Prostate gland (tissue), 2 donors: ENCODE data around the gene PSMD13. TPM values are rescaled to one million over a fixed set of nuclear protein-coding genes. Genes with fewer than 3 reads are reported as not detected.

Source experiments
- DNase-seq: peaks from one replicate; pipeline ENCODE4 v3.0.0-alpha.2; 2019; ENCODE audit warnings: low spot score
- H3K27ac ChIP-seq, 2 donors: fragments of 200-600 bp; sonication (generic); 2 replicates each; pipeline ENCODE4 v1.5.1; 2017 to 2019
- H3K27me3 ChIP-seq: fragments of 200-600 bp; sonication (generic); replicated peaks from 2 replicates; pipeline ENCODE4 v1.5.1; 2019; ENCODE audit not compliant: insufficient read depth
- H3K36me3 ChIP-seq, 2 donors: fragments of 200-600 bp; sonication (generic); 1 replicate in 1 of 2; 2 replicates in 1 of 2; pipeline versions ENCODE4 v1.5.1 to v1.8.1; 2017 to 2019
- H3K4me1 ChIP-seq: fragments of 200-600 bp; sonication (generic); replicated peaks from 2 replicates; pipeline ENCODE4 v1.5.1; 2019
- H3K4me3 ChIP-seq, 2 donors: fragments of 200-600 bp; sonication (generic); 2 replicates each; pipeline ENCODE4 v1.5.1; 2017 to 2019
- H3K9me3 ChIP-seq: fragments of 200-600 bp; sonication (generic); 2 replicates; pipeline ENCODE4 v1.5.1; 2017
- POLR2A ChIP-seq: fragments of 450-650 bp; IDR thresholded peaks from one replicate; pipeline ENCODE4 v1.6.1; 2016; ENCODE audit warnings: antibody characterized with exemption, mild to moderate bottlenecking
- POLR2AphosphoS5 ChIP-seq: sonication (generic); formaldehyde crosslinking; IDR thresholded peaks from one replicate; pipeline ENCODE4 v1.6.1; 2017; ENCODE audit warnings: antibody characterized with exemption
- WGBS: methylation state at CpG from one replicate; pipeline ENCODE4 v1.1.5; 2018; 5-methylcytosine and 5-hydroxymethylcytosine counted together
- intact Hi-C: fragments of 100-400 bp; cut with DNase I; formaldehyde crosslinking; loops from one replicate; pipeline ENCODE4 v1.14.2; 2022
- total RNA-seq, 2 donors: library from RNA; depleted of rRNA; stranded (reverse); fragments of >200 nt; gene quantifications; one replicate each; pipeline ENCODE4 v1.1.0, GENCODE V29; 2016
- TF ChIP-seq, protein P1 (sequence below), 4 experiments: fragments of 200-600 bp in 2 of 4; fragments of 450-650 bp in 2 of 4; sonication (generic) in 2 of 4; IDR thresholded peaks; 1 replicate in 3 of 4; 2 replicates in 1 of 4; pipeline ENCODE4 v1.5.1; 2016 to 2019; ENCODE audit warnings: antibody characterized with exemption in 4 of 4, mild to moderate bottlenecking in 2 of 4, moderate library complexity in 2 of 4

The PSMD13 gene
- total RNA-seq, 2 donors from 2014 or later, result 87.4 to 129 TPM

GRCh38 chr11:293852-294661 is 57.3 kb downstream of the PSMD13 start:
- Histone ChIP-seq H3K4me1 (no peaks in the 10 kb centered on the region), H3K27ac (no peak overlapping the region), H3K36me3 (no peaks in the 10 kb centered on the region), H3K27me3 (peaks cover 2% of the 10 kb centered on the region), H3K4me3 (no peak overlapping the region), H3K9me3 (no peaks in the 10 kb centered on the region)
- no peak for DNase-seq
- intact Hi-C loops, result no loop called here
- TF ChIP-seq, protein P1, sequence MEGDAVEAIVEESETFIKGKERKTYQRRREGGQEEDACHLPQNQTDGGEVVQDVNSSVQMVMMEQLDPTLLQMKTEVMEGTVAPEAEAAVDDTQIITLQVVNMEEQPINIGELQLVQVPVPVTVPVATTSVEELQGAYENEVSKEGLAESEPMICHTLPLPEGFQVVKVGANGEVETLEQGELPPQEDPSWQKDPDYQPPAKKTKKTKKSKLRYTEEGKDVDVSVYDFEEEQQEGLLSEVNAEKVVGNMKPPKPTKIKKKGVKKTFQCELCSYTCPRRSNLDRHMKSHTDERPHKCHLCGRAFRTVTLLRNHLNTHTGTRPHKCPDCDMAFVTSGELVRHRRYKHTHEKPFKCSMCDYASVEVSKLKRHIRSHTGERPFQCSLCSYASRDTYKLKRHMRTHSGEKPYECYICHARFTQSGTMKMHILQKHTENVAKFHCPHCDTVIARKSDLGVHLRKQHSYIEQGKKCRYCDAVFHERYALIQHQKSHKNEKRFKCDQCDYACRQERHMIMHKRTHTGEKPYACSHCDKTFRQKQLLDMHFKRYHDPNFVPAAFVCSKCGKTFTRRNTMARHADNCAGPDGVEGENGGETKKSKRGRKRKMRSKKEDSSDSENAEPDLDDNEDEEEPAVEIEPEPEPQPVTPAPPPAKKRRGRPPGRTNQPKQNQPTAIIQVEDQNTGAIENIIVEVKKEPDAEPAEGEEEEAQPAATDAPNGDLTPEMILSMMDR (IDR thresholded peaks at IDR 0.05), result no peak
- no peak for TF ChIP-seq POLR2AphosphoS5
- no peak for TF ChIP-seq POLR2A
- WGBS, result 91% methylated on average over 26 of the region's 27 CpGs

GRCh38 chr11:294780-295179 is 58.0 kb downstream of the PSMD13 start:
- Histone ChIP-seq H3K27me3 (peaks cover 9% of the 10 kb centered on the region), H3K27ac (no peak overlapping the region), H3K36me3 (no peaks in the 10 kb centered on the region), H3K4me1 (no peaks in the 10 kb centered on the region), H3K4me3 (no peak overlapping the region), H3K9me3 (no peaks in the 10 kb centered on the region)
- no peak for DNase-seq
- intact Hi-C loops, result no loop called here
- no peak for TF ChIP-seq POLR2AphosphoS5
- no peak for TF ChIP-seq POLR2A
- WGBS, result 87% methylated on average over 16 of the region's 16 CpGs

DNA sequence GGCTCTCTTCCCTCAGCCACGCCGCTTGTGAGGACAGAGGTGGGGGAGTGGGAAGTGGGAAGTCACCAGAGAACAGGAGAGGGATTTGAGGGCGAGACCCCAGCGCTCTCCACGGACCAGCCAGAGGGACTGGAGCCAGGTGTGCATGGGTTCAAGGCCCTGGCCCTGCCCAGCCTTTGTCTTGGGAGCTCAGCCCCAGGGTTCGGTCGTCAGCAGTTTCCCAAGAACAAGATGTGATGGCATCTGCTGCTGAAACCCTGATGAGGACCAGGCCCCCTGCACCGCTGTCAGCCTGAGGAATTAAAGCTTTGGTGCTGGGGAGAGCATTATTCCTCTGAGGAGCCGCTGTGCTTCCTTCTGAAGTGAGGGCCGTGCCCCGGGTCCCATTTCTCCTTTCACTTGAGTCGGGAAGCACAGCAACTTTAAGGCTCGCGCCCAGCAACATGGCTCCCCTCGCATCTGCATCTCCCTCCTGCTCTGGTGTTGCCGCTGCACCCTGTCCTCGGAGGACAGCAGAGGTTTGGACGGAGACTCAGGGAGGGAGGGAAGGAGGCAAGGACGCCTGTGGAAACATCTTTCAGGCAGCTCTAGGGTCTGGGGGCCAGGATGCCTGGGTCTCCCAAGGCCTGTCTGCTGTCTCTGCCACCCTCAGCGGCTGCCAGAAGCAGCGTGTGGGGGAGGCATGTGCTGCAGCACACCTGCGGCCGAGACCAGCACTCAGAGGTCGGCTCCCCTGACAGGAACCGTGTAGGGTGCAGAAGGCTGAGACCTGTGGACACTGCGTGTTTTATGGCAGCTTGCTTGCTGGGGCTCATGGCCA is 58.8 kb downstream of the PSMD13 start:
- no peaks in the 10 kb centered on the region for H3K4me1 ChIP-seq
- H3K9me3 ChIP-seq, result no peaks in the 10 kb centered on the region
- no peak overlapping the region for H3K4me3 ChIP-seq
- no peaks in the 10 kb centered on the region for H3K36me3 ChIP-seq
- intact Hi-C loops, result no loop called here
- WGBS, result 81% methylated on average over 24 of the region's 26 CpGs
- DNase-seq, result no peak
- TF ChIP-seq POLR2AphosphoS5 (no peak), POLR2A (no peak)
- TF ChIP-seq, protein P1 (IDR thresholded peaks at IDR 0.05), result no peak
- no peak overlapping the region for H3K27ac ChIP-seq
- H3K27me3 ChIP-seq, result peaks cover 12% of the 10 kb centered on the region

- H3K27me3 ChIP-seq, result peaks cover 12% of the 10 kb centered on the region
Measured at GRCh38 chr11:296171-297050, 59.6 kb downstream of the PSMD13 start.

More at GRCh38 chr11:296171-297050, 59.6 kb downstream of the PSMD13 start:
- intact Hi-C loops, result no loop called here
- no peaks in the 10 kb centered on the region for H3K4me1 ChIP-seq
- no peak overlapping the region for H3K27ac ChIP-seq
- no peak overlapping the region for H3K4me3 ChIP-seq
- TF ChIP-seq, protein P1 (IDR thresholded peaks at IDR 0.05), result no peak
- TF ChIP-seq POLR2A (no peak), POLR2AphosphoS5 (no peak)
- WGBS, result 68% methylated on average over 26 of the region's 35 CpGs
- no peaks in the 10 kb centered on the region for H3K36me3 ChIP-seq
- DNase-seq, result no peak
- H3K9me3 ChIP-seq, result no peaks in the 10 kb centered on the region
